ENCODE measurements around the gene SPNS2.

Gene SPNS2

DNA sequence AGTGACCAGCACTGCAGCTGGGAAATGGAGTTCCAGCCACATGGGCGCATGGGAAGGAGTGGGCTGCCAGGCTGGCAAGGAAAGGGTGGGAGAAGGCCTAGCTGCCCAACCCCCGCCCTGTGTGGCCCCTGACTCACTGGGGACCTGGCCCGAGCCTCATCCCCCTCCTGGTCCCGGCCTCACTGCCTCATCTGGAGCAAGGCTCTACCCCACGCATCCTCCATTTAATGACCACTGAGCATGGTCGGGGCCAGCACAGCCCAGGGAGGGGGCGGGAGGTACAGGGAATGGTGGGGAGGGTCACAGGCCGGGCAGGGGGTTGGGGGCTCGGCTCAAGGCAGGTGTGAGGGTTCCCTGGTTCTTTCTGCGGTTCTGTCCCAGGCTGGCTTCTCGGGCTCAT is 16.1 kb downstream of the SPNS2 start:
- DNase-seq (ENCODE audit: low read depth) = no peak
- no peak overlapping the region for H3K4me3 ChIP-seq (ENCODE audit: low read length)
- TF ChIP-seq, protein P1, sequence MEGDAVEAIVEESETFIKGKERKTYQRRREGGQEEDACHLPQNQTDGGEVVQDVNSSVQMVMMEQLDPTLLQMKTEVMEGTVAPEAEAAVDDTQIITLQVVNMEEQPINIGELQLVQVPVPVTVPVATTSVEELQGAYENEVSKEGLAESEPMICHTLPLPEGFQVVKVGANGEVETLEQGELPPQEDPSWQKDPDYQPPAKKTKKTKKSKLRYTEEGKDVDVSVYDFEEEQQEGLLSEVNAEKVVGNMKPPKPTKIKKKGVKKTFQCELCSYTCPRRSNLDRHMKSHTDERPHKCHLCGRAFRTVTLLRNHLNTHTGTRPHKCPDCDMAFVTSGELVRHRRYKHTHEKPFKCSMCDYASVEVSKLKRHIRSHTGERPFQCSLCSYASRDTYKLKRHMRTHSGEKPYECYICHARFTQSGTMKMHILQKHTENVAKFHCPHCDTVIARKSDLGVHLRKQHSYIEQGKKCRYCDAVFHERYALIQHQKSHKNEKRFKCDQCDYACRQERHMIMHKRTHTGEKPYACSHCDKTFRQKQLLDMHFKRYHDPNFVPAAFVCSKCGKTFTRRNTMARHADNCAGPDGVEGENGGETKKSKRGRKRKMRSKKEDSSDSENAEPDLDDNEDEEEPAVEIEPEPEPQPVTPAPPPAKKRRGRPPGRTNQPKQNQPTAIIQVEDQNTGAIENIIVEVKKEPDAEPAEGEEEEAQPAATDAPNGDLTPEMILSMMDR (conservative IDR thresholded peaks at IDR 0.05; ENCODE audit: low read depth, low read length) = no peak

DNA sequence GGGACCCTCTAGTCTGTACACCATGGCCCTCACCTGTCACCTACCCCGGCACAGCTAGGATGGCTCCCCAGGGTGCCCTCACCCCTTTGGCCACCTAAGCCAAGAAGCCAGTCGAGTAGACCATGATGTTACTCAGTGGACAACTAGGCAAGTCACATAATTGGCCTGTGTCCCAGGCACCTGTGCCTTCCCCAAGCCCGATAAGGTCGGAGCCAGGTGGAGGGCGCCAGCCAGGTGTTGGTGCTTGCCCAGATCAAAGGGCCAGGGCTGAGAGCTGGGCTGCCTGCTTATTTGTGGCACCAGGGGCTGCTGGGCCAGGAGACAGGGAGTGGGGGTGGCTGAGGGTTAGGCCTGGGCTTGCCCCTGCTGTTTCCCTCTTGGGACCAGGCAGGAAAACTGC is 16.8 kb downstream of the SPNS2 start:
- TF ChIP-seq, protein P1 (conservative IDR thresholded peaks at IDR 0.05; ENCODE audit: low read depth, low read length) = no peak
- DNase-seq (ENCODE audit: low read depth) = no peak
- H3K4me3 ChIP-seq (ENCODE audit: low read length) = no peak overlapping the region

DNA sequence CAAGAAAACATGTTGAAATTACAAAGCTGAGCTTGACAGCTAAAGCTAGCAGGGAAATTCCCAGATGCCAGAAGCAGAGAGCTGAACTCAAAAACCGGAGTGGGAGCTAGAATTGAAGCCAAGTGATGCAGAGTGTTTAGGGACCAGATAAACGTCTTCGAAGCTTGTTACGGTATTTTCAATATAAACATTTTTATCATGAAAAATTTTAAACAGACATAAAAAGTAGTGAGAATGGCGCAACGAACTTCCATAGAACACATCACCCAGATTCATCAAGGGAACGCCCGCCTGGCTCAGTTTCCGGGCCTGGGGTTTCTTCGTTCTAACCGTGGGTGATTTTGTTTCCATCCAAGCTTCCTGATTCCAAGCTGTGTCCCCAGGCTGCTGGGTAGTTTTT is 18.1 kb downstream of the SPNS2 start:
- no peak for DNase-seq (ENCODE audit: low read depth)
- TF ChIP-seq, protein P1 (conservative IDR thresholded peaks at IDR 0.05; ENCODE audit: low read depth, low read length) = no peak
- no peak overlapping the region for H3K4me3 ChIP-seq (ENCODE audit: low read length)

DNA sequence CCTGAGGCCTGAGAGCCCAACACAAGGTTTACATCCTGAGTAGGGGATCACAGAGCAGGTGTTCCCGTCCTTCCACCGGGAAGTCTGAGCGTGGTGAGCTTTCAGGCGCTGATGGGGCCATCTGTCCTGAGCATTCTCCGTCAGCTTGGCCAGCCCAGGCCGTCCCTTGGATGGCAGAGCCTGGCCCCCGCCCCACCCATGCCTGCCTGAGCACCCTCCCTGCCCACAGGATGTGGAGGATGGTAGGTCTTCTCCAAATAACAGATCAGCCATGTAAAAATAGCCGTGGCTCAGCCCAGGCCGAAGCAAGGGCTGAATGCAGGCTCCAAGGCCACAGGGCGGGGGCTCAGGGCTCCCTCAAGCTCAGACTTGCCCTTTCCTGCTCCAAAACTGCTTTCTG is 20.2 kb downstream of the SPNS2 start:
- DNase-seq (ENCODE audit: low read depth) = no peak
- TF ChIP-seq, protein P1 (conservative IDR thresholded peaks at IDR 0.05; ENCODE audit: low read depth, low read length) = no peak
- H3K4me3 ChIP-seq (ENCODE audit: low read length) = no peak overlapping the region

DNA sequence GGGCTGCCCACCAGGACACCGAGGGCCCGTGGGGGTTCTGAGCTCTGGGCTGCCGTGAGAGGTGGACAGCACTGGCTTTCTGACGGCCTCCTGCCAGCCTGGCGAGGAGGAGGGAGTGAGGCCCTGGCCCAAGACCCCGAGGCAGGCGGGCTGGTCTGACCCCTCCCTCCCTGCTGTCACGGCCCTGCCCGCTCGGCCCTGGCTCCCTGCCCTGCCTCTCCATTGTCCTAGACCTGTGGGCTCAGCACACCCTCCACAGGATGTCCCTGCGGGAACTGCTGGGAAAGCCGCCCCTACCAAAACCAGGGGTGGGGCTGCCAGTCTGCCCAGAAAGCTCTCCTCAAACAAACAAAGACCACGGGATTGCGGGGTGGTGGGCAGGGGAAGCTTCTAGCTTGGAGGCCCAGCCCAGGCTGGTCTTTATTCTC is 20.7 kb downstream of the SPNS2 start:
- H3K4me3 ChIP-seq (ENCODE audit: low read length) = no peak overlapping the region
- no peak for DNase-seq (ENCODE audit: low read depth)
- TF ChIP-seq, protein P1 (conservative IDR thresholded peaks at IDR 0.05; ENCODE audit: low read depth, low read length) = no peak

DNA sequence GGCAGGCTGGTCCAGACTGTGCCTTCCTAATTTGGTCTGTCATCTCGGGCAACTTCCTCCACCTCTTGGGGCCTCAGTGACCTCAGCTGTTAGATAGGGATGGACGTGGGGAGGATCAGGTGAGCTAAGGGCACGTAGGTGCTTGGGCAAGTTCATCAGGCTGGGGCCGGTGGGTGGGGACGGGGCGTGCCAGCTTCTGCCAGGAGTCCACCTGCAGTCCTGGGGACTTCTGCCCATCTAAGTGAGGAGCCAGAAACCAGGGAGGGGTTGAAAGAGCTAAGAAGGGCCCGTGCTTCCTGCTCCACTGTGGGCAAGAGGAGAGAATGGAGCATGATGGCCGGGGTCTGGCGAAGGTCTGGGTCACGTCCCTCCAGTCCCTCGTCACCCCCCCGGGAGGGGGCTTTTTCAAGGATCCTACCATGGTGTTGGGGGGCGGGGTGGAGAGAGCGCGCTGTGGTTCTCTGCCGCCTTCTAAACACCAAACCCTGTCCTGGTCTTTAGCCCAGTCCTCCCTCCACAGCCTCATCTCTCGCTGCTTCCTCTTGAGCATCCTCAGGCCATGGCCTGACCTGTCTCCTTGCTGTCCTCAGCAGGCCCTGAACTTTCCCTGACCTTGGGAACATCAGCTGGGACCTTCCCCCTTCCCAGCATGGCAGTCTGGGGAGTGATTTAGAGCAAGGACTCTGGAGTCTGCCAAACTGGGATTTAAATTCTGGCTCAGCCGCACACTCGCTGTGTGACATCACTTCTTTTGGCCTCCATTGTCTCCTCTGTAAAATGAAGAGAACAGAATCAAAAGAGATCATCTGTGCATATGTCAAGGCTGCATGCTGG is 21.6 kb downstream of the SPNS2 start:
- H3K4me3 ChIP-seq (ENCODE audit: low read length) = no peak overlapping the region
- no peak for DNase-seq (ENCODE audit: low read depth)
- TF ChIP-seq, protein P1 (conservative IDR thresholded peaks at IDR 0.05; ENCODE audit: low read depth, low read length) = no peak
